Activated CD4-positive, alpha-beta memory T cell treated with anti-CD3 and anti-CD28 coated beads, Interleukin-2, amount 10 ng/mL, durations not matched to agents 7 days and 5 days (primary cell): Measurements from ENCODE around the gene STX1A. TPM values are rescaled to one million over a fixed set of nuclear protein-coding genes. Genes with fewer than 3 reads are reported as not detected.

ENCODE experiments used
- total RNA-seq, 2 experiments: library from RNA; stranded (reverse); gene quantifications; one replicate each; pipeline ENCODE4 v1.2.3, GENCODE V29; 2021

The STX1A gene
- total RNA-seq, 2 experiments from 2014 or later: 27.9 to 30.7 TPM

Other genes starting within 250 kb of the STX1A start
- gene BAZ1B, start 197.4 kb downstream of the STX1A start, total RNA-seq: 10 to 100 TPM; 84.5 to 86.2 TPM
- gene BCL7B, start 162.0 kb downstream of the STX1A start, total RNA-seq: 10 to 100 TPM; 68.9 to 71.6 TPM
- 10 to 100 TPM; 27.1 to 29.0 TPM for gene TBL2, start 141.1 kb downstream of the STX1A start, total RNA-seq
- not detected for gene MLXIPL, start 95.1 kb downstream of the STX1A start, total RNA-seq
- under 1 TPM; 0.33 to 0.40 TPM for gene VPS37D, start 51.8 kb downstream of the STX1A start, total RNA-seq
- gene DNAJC30, start 36.2 kb downstream of the STX1A start, total RNA-seq: 1 to 10 TPM; 5.9 to 6.4 TPM
- 10 to 100 TPM; 57.0 to 57.2 TPM for gene BUD23, start 36.1 kb downstream of the STX1A start, total RNA-seq
- gene ABHD11, start 19.1 kb upstream of the STX1A start, total RNA-seq: 10 to 100 TPM; 12.3 to 13.7 TPM
- gene CLDN3, start 50.6 kb upstream of the STX1A start, total RNA-seq: not detected
- under 1 TPM in 1 of 2 experiments, not detected in 1; 0.10 TPM for gene CLDN4, start 111.3 kb upstream of the STX1A start, total RNA-seq
- gene METTL27, start 122.8 kb upstream of the STX1A start, total RNA-seq: 1 to 10 TPM; 3.3 to 3.7 TPM
- not detected for gene TMEM270, start 141.5 kb upstream of the STX1A start, total RNA-seq